CD14-positive monocyte (primary cell): Measurements from ENCODE around the gene ELAPOR1. TPM values are rescaled to one million over a fixed set of nuclear protein-coding genes. Genes with fewer than 3 reads are reported as not detected.
A peak's percentile ranks its signal among the peaks of the same experiment; 100 is the strongest.

Source experiments
- DNase-seq, 3 donors: peaks; one replicate each; pipeline ENCODE4 v3.0.0-alpha.2; 2011 to 2022
- H2AFZ ChIP-seq: 2 replicates; pipeline ENCODE4 v1.6.0; 2012; ENCODE audit warnings: mild to moderate bottlenecking, low read depth, low read length, inconsistent platforms; ENCODE audit not compliant: insufficient read depth, poor library complexity, severe bottlenecking
- H3K27ac ChIP-seq, 2 donors: 1 replicate in 1 of 2; 2 replicates in 1 of 2; pipeline ENCODE4 v1.5.1; 2012 to 2013; ENCODE audit warnings: low read length in 2 of 2, control low read depth in 1 of 2, inconsistent platforms in 1 of 2, low read depth in 1 of 2, mild to moderate bottlenecking in 1 of 2
- H3K27me3 ChIP-seq, 2 donors: one replicate each; pipeline versions ENCODE4 v1.6.0 to v1.6.1; 2011 to 2013; ENCODE audit warnings: low read length in 2 of 2; ENCODE audit not compliant: control insufficient read depth in 2 of 2, insufficient read depth in 2 of 2
- H3K36me3 ChIP-seq, 2 donors: replicated peaks in 1 of 2; 1 replicate in 1 of 2; 2 replicates in 1 of 2; pipeline versions ENCODE4 v1.5.1 to v1.6.1; 2012 to 2013; ENCODE audit warnings: low read length in 2 of 2, control low read depth in 1 of 2, inconsistent platforms in 1 of 2, mild to moderate bottlenecking in 1 of 2; ENCODE audit not compliant: insufficient read depth in 2 of 2, control insufficient read depth in 1 of 2
- H3K4me1 ChIP-seq, 2 donors: 1 replicate in 1 of 2; 2 replicates in 1 of 2; pipeline versions ENCODE4 v1.5.1 to v1.6.1; 2012 to 2013; ENCODE audit warnings: low read length in 2 of 2, control low read depth in 1 of 2, inconsistent platforms in 1 of 2, mild to moderate bottlenecking in 1 of 2, moderate library complexity in 1 of 2; ENCODE audit not compliant: insufficient read depth in 2 of 2, control insufficient read depth in 1 of 2
- H3K4me2 ChIP-seq: replicated peaks from 2 replicates; pipeline ENCODE3; 2012; ENCODE audit warnings: low read length, moderate library complexity, mild to moderate bottlenecking; ENCODE audit not compliant: poor library complexity, severe bottlenecking; ENCODE audit errors: extremely low read depth
- H3K4me3 ChIP-seq, 3 experiments: fragments of 200-600 bp in 1 of 3; sonication (generic) in 1 of 3; replicated peaks in 1 of 3; 1 replicate in 2 of 3; 2 replicates in 1 of 3; pipeline ENCODE4 v1.5.1; 2011 to 2013; ENCODE audit warnings: low read length in 3 of 3, mild to moderate bottlenecking in 3 of 3, control low read depth in 2 of 3, low read depth in 2 of 3, inconsistent platforms in 1 of 3, moderate library complexity in 1 of 3
- H3K79me2 ChIP-seq: 2 replicates; pipeline ENCODE4 v1.6.0; 2012; ENCODE audit warnings: mild to moderate bottlenecking, control low read depth, inconsistent platforms, low read length, moderate library complexity; ENCODE audit not compliant: insufficient read depth
- H3K9ac ChIP-seq: 2 replicates; pipeline ENCODE4 v1.6.0; 2017; ENCODE audit warnings: low read length, mild to moderate bottlenecking; ENCODE audit not compliant: insufficient read depth, poor library complexity, severe bottlenecking
- H3K9me3 ChIP-seq, 2 donors: replicated peaks in 1 of 2; 1 replicate in 1 of 2; 2 replicates in 1 of 2; pipeline versions ENCODE4 v1.5.1 to v1.6.1; 2012 to 2013; ENCODE audit warnings: low read length in 2 of 2, control low read depth in 1 of 2; ENCODE audit not compliant: control insufficient read depth in 1 of 2, insufficient read depth in 1 of 2
- H4K20me1 ChIP-seq: 2 replicates; pipeline ENCODE4 v1.6.0; 2012; ENCODE audit warnings: mild to moderate bottlenecking, low read length, control low read depth, moderate library complexity; ENCODE audit not compliant: insufficient read depth
- H3K27ac Mint-ChIP-seq, 7 donors: one replicate each; pipeline ENCODE4 v1.8.0; 2020; ENCODE audit warnings: mild to moderate bottlenecking in 7 of 7, mixed read lengths in 7 of 7, moderate library complexity in 6 of 7, inconsistent platforms in 2 of 7
- H3K27me3 Mint-ChIP-seq, 3 donors: one replicate each; pipeline ENCODE4 v1.8.0; 2021 to 2022; ENCODE audit warnings: low read depth in 3 of 3, mild to moderate bottlenecking in 3 of 3, mixed read lengths in 3 of 3, moderate library complexity in 3 of 3, inconsistent platforms in 1 of 3
- H3K36me3 Mint-ChIP-seq, 2 donors: one replicate each; pipeline ENCODE4 v1.8.0; 2020; ENCODE audit warnings: mixed read lengths in 2 of 2, inconsistent platforms in 1 of 2, mild to moderate bottlenecking in 1 of 2
- H3K4me1 Mint-ChIP-seq: one replicate; pipeline ENCODE4 v1.8.0; 2020; ENCODE audit warnings: mild to moderate bottlenecking, mixed read lengths
- H3K4me3 Mint-ChIP-seq, 2 donors: one replicate each; pipeline ENCODE4 v1.8.0; 2020; ENCODE audit warnings: mild to moderate bottlenecking in 2 of 2, mixed read lengths in 2 of 2, moderate library complexity in 1 of 2
- H3K9me3 Mint-ChIP-seq, 7 donors: one replicate each; pipeline ENCODE4 v1.8.0; 2020 to 2022; ENCODE audit warnings: mixed read lengths in 7 of 7, mild to moderate bottlenecking in 6 of 7, moderate library complexity in 6 of 7, inconsistent platforms in 2 of 7
- WGBS: methylation state at CpG from one replicate; pipeline ENCODE4 v1.1.5; 2013; ENCODE audit warnings: missing lambda C conversion rate; ENCODE audit not compliant: insufficient coverage; 5-methylcytosine and 5-hydroxymethylcytosine counted together
- intact Hi-C, 2 donors: fragments of 100-400 bp; cut with micrococcal nuclease; formaldehyde crosslinking; loops; one replicate each; pipeline versions ENCODE4 v1.15.0 to v1.15.1; 2023
- polyA plus RNA-seq, 3 donors: library from polyadenylated mRNA; depleted of rRNA in 1 of 3; unstranded in 2 of 3; stranded (reverse) in 1 of 3; fragments of 300-500 nt in 2 of 3; fragments of >200 nt in 1 of 3; fragmentation: Illumina TruSeq in 2 of 3; gene quantifications; 1 replicate in 2 of 3; 2 replicates in 1 of 3; pipeline ENCODE4 v1.2.3, GENCODE V29; 2012 to 2021
- TF ChIP-seq, protein P1 (sequence below): fragments of 200-600 bp; IDR thresholded peaks from one replicate; pipeline ENCODE4 v1.8.0; 2022; ENCODE audit warnings: antibody characterized with exemption, mild to moderate bottlenecking

Gene ELAPOR1
- polyA plus RNA-seq, 3 donors: 0.12 TPM; not detected in 2

DNA sequence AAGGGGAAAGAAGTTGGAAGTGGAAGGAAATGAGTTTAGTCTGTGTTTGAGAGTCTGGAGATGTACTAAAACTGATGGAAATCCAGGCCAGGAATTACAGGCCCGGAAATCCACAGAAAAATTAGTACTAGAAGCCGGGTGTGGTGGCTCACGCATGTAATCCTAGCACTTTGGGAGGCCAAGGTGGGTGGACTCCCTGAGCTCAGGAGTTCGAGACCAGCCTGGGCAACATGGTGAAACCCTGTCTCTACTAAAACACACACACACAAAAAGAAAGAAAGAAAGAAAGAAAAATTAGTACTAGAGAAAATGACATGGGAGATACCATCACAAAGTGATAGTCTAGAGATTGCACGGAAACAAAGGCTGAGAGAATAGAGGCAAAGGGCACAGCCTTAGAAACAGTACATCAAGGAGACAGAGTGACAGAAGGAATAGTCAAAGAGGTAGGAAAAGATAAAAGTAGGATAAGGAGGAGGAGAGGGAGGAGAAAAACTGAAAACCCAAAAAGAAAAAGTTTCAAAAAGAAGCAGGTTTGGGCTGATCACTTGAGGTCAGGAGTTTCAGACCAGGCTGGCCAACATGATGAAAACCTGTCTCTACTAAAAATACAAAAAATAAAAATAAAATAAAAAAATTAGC lies 33.4 kb upstream of the ELAPOR1 start:
- H3K27ac ChIP-seq: no peak overlapping the region
- no peak overlapping the region for H3K4me3 Mint-ChIP-seq
- H4K20me1 ChIP-seq: no peaks in the 10 kb centered on the region
- peaks cover 0 to 3% (median 3%) of the 10 kb centered on the region in 3 donors for H3K27me3 Mint-ChIP-seq
- H3K9me3 ChIP-seq: no peaks in the 10 kb centered on the region
- H2AFZ ChIP-seq: no peak overlapping the region
- H3K9ac ChIP-seq: no peak overlapping the region
- no peak for DNase-seq
- no peaks in the 10 kb centered on the region for H3K9me3 Mint-ChIP-seq
- H3K27ac Mint-ChIP-seq: no peak overlapping the region
- H3K4me1 Mint-ChIP-seq: peaks cover 6% of the 10 kb centered on the region
- H3K36me3 Mint-ChIP-seq: no peaks in the 10 kb centered on the region
- peaks cover 2% of the 10 kb centered on the region for H3K79me2 ChIP-seq
- peaks cover 6 to 8% of the 10 kb centered on the region in 2 donors for H3K4me1 ChIP-seq
- no peak overlapping the region for H3K4me2 ChIP-seq
- 93% methylated on average over 2 of the region's 5 CpGs for WGBS
- no peaks in the 10 kb centered on the region for H3K36me3 ChIP-seq
- TF ChIP-seq, protein P1, sequence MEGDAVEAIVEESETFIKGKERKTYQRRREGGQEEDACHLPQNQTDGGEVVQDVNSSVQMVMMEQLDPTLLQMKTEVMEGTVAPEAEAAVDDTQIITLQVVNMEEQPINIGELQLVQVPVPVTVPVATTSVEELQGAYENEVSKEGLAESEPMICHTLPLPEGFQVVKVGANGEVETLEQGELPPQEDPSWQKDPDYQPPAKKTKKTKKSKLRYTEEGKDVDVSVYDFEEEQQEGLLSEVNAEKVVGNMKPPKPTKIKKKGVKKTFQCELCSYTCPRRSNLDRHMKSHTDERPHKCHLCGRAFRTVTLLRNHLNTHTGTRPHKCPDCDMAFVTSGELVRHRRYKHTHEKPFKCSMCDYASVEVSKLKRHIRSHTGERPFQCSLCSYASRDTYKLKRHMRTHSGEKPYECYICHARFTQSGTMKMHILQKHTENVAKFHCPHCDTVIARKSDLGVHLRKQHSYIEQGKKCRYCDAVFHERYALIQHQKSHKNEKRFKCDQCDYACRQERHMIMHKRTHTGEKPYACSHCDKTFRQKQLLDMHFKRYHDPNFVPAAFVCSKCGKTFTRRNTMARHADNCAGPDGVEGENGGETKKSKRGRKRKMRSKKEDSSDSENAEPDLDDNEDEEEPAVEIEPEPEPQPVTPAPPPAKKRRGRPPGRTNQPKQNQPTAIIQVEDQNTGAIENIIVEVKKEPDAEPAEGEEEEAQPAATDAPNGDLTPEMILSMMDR: no peak
- no peak overlapping the region for H3K4me3 ChIP-seq
- no peaks in the 10 kb centered on the region for H3K27me3 ChIP-seq
- intact Hi-C loops: no loop called here

DNA sequence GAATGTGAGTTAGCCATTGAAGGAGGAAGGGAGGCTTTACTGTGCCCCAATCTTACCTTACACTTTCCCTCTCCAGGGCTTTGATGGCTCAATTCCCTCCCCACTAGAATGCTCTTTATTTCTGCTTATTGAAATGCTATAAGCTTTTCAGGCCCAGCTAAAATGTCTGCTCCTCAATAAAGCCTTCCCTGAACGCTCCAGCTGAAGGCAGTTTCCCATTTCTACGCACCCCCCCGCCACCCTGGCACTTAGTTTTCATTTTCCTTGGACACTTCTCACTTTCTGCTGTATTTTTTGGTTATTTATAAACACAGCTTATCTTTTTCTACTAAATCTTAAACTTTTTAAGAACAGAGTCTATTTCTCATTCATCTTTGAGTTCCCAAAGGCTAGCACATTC lies 30.4 kb upstream of the ELAPOR1 start:
- no peaks in the 10 kb centered on the region for H3K9me3 Mint-ChIP-seq
- H3K4me3 ChIP-seq: no peak overlapping the region
- no peak overlapping the region for H3K9ac ChIP-seq
- H2AFZ ChIP-seq: no peak overlapping the region
- H3K9me3 ChIP-seq: no peaks in the 10 kb centered on the region
- H3K36me3 Mint-ChIP-seq: no peaks in the 10 kb centered on the region
- no peak for DNase-seq
- intact Hi-C loops: no loop called here
- H3K4me2 ChIP-seq: no peak overlapping the region
- no peaks in the 10 kb centered on the region for H3K36me3 ChIP-seq
- peak overlapping the region in 1 of 7 donors; percentile 25 for H3K27ac Mint-ChIP-seq
- H3K27ac ChIP-seq: no peak overlapping the region
- no peaks in the 10 kb centered on the region for H4K20me1 ChIP-seq
- H3K27me3 Mint-ChIP-seq: peaks cover 0 to 3% (median 3%) of the 10 kb centered on the region in 3 donors
- no peaks in the 10 kb centered on the region for H3K79me2 ChIP-seq
- H3K27me3 ChIP-seq: no peaks in the 10 kb centered on the region
- H3K4me1 ChIP-seq: peaks cover 10 to 12% of the 10 kb centered on the region in 2 donors
- H3K4me3 Mint-ChIP-seq: no peak overlapping the region
- TF ChIP-seq, protein P1: no peak
- H3K4me1 Mint-ChIP-seq: peaks cover 12% of the 10 kb centered on the region
- WGBS: 100% methylated on average over 2 of the region's 3 CpGs
